HG03159 (cell line): Measurements from ENCODE around the gene CDK11B.
"Not testable (repeated sequence)": the region's sequence is repeated elsewhere in the genome, so short reads cannot be mapped to it uniquely, and the experiment has no call there.

Experiments used
- ATAC-seq: cut with Tn5 transposase; IDR thresholded peaks from one replicate; pipeline ENCODE4 v1.9.1; 2021; ENCODE audit warnings: mild to moderate bottlenecking, moderate library complexity; ENCODE audit not compliant: unreplicated experiment

CDK11B gene

GRCh38 chr1:1683104-1683905 lies 24.5 kb upstream of the CDK11B start:
- ATAC-seq: no peak

GRCh38 chr1:1680912-1681273 lies 22.1 kb upstream of the CDK11B start:
- no peak for ATAC-seq

GRCh38 chr1:1680031-1680911 lies 21.5 kb upstream of the CDK11B start:
- ATAC-seq: no peak

GRCh38 chr1:1678581-1679380 lies 20.0 kb upstream of the CDK11B start:
- ATAC-seq: no peak

- ATAC-seq: peak; percentile 73
These were observed 19.1 kb upstream of the CDK11B start for GRCh38 chr1:1677718-1678580.

GRCh38 chr1:1676087-1676486 lies 17.3 kb upstream of the CDK11B start:
- ATAC-seq: not testable (repeated sequence)

- not testable (repeated sequence) for ATAC-seq
These were observed 16.4 kb upstream of the CDK11B start for GRCh38 chr1:1675218-1675617.

- ATAC-seq: not testable (repeated sequence)
These were observed 16.0 kb upstream of the CDK11B start for GRCh38 chr1:1674806-1675205.

GRCh38 chr1:1672181-1672965 lies 13.6 kb upstream of the CDK11B start:
- no peak for ATAC-seq

GRCh38 chr1:1671365-1672119 lies 12.7 kb upstream of the CDK11B start:
- no peak for ATAC-seq

GRCh38 chr1:1670866-1671265 lies 12.1 kb upstream of the CDK11B start:
- no peak for ATAC-seq

GRCh38 chr1:1669468-1670440 lies 10.9 kb upstream of the CDK11B start:
- no peak for ATAC-seq

GRCh38 chr1:1666526-1666925 lies 7.7 kb upstream of the CDK11B start:
- no peak for ATAC-seq

- ATAC-seq: no peak
These were observed 7.0 kb upstream of the CDK11B start for GRCh38 chr1:1665815-1666251.

GRCh38 chr1:1664941-1665814 lies 6.4 kb upstream of the CDK11B start:
- no peak for ATAC-seq

- not testable (repeated sequence) for ATAC-seq
These were observed 5.5 kb upstream of the CDK11B start for GRCh38 chr1:1664318-1664717.
